Caco-2 (cell line): ENCODE results near the gene CHID1. TPM values are rescaled to one million over a fixed set of nuclear protein-coding genes. Genes with fewer than 3 reads are reported as not detected.

ENCODE experiments used
- BruUV-seq: library from RNA; stranded (reverse); fragments of 400-500 nt; replicated peaks from 2 replicates; lab custom pipeline; 2021; lab: Mats Ljungman, UMichigan
- CTCF ChIA-PET: fragments of 300-600 bp; sonication (Branson Sonifier 250); formaldehyde crosslinking; loops from one replicate; lab custom pipeline; 2022; ENCODE audit warnings: antibody characterized with exemption; lab: Charles Lee
- POLR2A ChIA-PET: fragments of 300-600 bp; sonication (Branson Sonifier 250); formaldehyde crosslinking; loops from one replicate; lab custom pipeline; 2022; ENCODE audit warnings: antibody characterized with exemption; lab: Charles Lee
- DNase-seq, 2 experiments: peaks; one replicate each; pipeline versions ENCODE4 v3.0.0 to v3.0.0-alpha.2; 2020 to 2022
- H3K27me3 ChIP-seq: replicated peaks from 2 replicates; pipeline ENCODE4 v1.6.0; 2011; ENCODE audit warnings: low read length; ENCODE audit not compliant: control insufficient read depth, insufficient read depth
- H3K36me3 ChIP-seq: 2 replicates; pipeline ENCODE4 v1.5.1; 2011; ENCODE audit warnings: low read length; ENCODE audit not compliant: control insufficient read depth, insufficient read depth
- H3K4me1 ChIP-seq: fragments of 250-450 bp; sonication (Bioruptor Pico); 2 replicates; pipeline ENCODE4 v1.5.1; 2020; ENCODE audit warnings: mild to moderate bottlenecking
- H3K4me3 ChIP-seq: 2 replicates; pipeline ENCODE4 v1.5.1; 2011; ENCODE audit warnings: low read depth, mild to moderate bottlenecking, control low read depth, low read length
- H3K9me3 ChIP-seq: fragments of 250-450 bp; sonication (Bioruptor Pico); 2 replicates; pipeline ENCODE4 v1.5.1; 2020; ENCODE audit warnings: mild to moderate bottlenecking, moderate library complexity
- H3K27ac Mint-ChIP-seq: one replicate; pipeline ENCODE4 v1.8.0; 2022; ENCODE audit warnings: mixed read lengths; ENCODE audit not compliant: unreplicated experiment
- H3K27me3 Mint-ChIP-seq: one replicate; pipeline ENCODE4 v1.8.0; 2022; ENCODE audit warnings: mixed read lengths; ENCODE audit not compliant: insufficient read depth, unreplicated experiment
- H3K36me3 Mint-ChIP-seq: one replicate; pipeline ENCODE4 v1.8.0; 2022; ENCODE audit warnings: mild to moderate bottlenecking, mixed read lengths; ENCODE audit not compliant: insufficient read depth, unreplicated experiment
- H3K4me1 Mint-ChIP-seq: one replicate; pipeline ENCODE4 v1.8.0; 2022; ENCODE audit warnings: low read depth, mixed read lengths; ENCODE audit not compliant: unreplicated experiment
- H3K4me3 Mint-ChIP-seq: one replicate; pipeline ENCODE4 v1.8.0; 2022; ENCODE audit warnings: mild to moderate bottlenecking, moderate library complexity, mixed read lengths; ENCODE audit not compliant: unreplicated experiment
- H3K9me3 Mint-ChIP-seq: one replicate; pipeline ENCODE4 v1.8.0; 2022; ENCODE audit warnings: mixed read lengths; ENCODE audit not compliant: unreplicated experiment
- intact Hi-C: fragments of 100-400 bp; cut with micrococcal nuclease; formaldehyde crosslinking; loops from one replicate; pipeline ENCODE4 v1.10.0; 2022; ENCODE audit not compliant: unreplicated experiment
- total RNA-seq: library from RNA; stranded (reverse); gene quantifications from 2 replicates; pipeline ENCODE4 v1.2.3, GENCODE V29; 2022
- TF ChIP-seq, protein P1 (sequence below), 2 experiments: fragments of 200-600 bp in 1 of 2; IDR thresholded peaks; 1 replicate in 1 of 2; 2 replicates in 1 of 2; pipeline versions ENCODE4 v1.5.1 to v1.8.0; 2011 to 2022; ENCODE audit warnings: antibody characterized with exemption in 1 of 2, control low read depth in 1 of 2, inconsistent platforms in 1 of 2, low read depth in 1 of 2, low read length in 1 of 2, mild to moderate bottlenecking in 1 of 2, moderate library complexity in 1 of 2; ENCODE audit not compliant: insufficient read depth in 1 of 2, severe bottlenecking in 1 of 2, unreplicated experiment in 1 of 2

CHID1 gene
- total RNA-seq, 1 experiment from 2014 or later, result 180 TPM

DNA sequence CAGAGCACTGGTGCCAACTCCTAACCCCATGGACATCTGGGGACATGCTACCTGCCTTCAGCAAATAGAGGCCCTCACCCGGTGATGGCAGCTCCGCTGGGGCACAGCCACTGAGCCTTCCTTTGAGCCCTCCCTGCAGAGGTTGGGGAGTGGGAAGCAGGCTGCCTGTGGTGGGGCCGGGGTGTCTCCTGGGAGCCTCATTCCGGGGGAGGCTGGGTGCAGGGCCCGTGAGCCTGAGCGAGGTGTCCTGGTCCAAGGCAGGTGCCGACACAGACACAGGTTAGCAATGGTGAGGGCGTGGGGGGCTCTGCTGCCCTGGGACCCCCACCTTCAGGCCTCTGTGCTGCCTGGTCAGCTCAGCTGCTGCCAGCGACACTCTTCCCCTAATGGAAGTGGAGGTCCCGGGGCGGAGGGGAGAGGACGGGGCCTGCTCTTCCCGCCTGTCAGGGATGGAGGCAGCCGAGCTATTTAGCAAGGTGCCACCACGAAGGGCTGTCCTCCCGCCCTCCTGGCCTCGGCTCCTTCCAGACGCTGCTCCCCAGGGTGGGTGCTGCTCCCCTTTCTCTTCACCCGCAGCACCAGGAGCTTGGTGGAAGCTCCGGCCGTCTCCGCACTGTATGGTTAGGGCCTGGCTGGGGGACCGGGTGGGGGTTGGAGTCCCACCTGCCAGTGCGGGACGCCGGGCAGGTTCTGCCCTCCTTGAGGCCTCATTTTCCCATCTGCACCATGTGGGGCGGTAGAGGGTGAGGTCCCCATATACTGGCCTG is 56.7 kb downstream of the CHID1 start:
- H3K4me1 Mint-ChIP-seq, result no peaks in the 10 kb centered on the region
- DNase-seq, result no peak
- H3K27ac Mint-ChIP-seq, result no peak overlapping the region
- no peaks in the 10 kb centered on the region for H3K9me3 Mint-ChIP-seq
- TF ChIP-seq, protein P1, sequence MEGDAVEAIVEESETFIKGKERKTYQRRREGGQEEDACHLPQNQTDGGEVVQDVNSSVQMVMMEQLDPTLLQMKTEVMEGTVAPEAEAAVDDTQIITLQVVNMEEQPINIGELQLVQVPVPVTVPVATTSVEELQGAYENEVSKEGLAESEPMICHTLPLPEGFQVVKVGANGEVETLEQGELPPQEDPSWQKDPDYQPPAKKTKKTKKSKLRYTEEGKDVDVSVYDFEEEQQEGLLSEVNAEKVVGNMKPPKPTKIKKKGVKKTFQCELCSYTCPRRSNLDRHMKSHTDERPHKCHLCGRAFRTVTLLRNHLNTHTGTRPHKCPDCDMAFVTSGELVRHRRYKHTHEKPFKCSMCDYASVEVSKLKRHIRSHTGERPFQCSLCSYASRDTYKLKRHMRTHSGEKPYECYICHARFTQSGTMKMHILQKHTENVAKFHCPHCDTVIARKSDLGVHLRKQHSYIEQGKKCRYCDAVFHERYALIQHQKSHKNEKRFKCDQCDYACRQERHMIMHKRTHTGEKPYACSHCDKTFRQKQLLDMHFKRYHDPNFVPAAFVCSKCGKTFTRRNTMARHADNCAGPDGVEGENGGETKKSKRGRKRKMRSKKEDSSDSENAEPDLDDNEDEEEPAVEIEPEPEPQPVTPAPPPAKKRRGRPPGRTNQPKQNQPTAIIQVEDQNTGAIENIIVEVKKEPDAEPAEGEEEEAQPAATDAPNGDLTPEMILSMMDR (IDR thresholded peaks at IDR 0.05; ENCODE audit: insufficient read depth in 1 of 2, low read depth in 1 of 2, low read length in 1 of 2, severe bottlenecking in 1 of 2, unreplicated experiment in 1 of 2), result no peak
- Histone ChIP-seq H3K4me1 (peaks cover 17% of the 10 kb centered on the region), H3K9me3 (no peaks in the 10 kb centered on the region), H3K4me3 (no peak overlapping the region), H3K27me3 (no peaks in the 10 kb centered on the region), H3K36me3 (no peaks in the 10 kb centered on the region)
- intact Hi-C loops, result no loop called here
- POLR2A ChIA-PET, result no interaction called here
- peaks cover 57% of the 10 kb centered on the region for H3K36me3 Mint-ChIP-seq
- H3K4me3 Mint-ChIP-seq, result no peak overlapping the region
- BruUV-seq, result no TSS peak
- no peaks in the 10 kb centered on the region for H3K27me3 Mint-ChIP-seq
- CTCF ChIA-PET, result no interaction called here

DNA sequence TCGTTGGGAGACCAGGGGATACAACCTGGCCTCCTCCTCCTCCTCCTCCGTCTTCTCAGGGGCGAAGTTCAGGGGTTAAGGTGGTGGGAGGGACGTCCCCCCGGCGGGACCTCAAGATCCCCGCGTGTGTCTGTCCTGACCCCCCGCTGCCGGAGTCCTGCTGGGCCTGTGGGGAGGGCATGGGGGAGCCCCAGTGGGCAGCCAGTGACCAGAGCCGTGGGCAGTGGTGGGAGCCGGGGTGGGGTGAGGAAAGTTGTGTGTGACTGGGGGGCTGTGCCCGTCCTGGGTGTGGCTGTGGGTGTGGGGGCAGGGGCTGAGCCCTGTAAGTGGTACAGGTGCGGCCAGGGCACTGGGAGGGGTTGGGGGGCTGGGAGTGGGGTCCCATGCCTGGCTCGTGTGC is 57.8 kb downstream of the CHID1 start:
- intact Hi-C loops, result no loop called here
- no peaks in the 10 kb centered on the region for H3K9me3 ChIP-seq
- DNase-seq, result no peak
- BruUV-seq, result no TSS peak
- Mint-ChIP-seq H3K9me3 (no peaks in the 10 kb centered on the region), H3K4me3 (peak overlapping the region; percentile 5), H3K27me3 (no peaks in the 10 kb centered on the region), H3K36me3 (peaks cover 64% of the 10 kb centered on the region), H3K27ac (no peak overlapping the region), H3K4me1 (no peaks in the 10 kb centered on the region)
- TF ChIP-seq, protein P1 (IDR thresholded peaks at IDR 0.05; ENCODE audit: insufficient read depth in 1 of 2, low read depth in 1 of 2, low read length in 1 of 2, severe bottlenecking in 1 of 2, unreplicated experiment in 1 of 2), result no peak
- ChIA-PET POLR2A (no interaction called here), CTCF (interaction anchor here (0.7 kb wide), 1 partner anchor 247 kb away, joined by 4 read pairs; no protein-coding TSS in a partner anchor)
- no peak overlapping the region for H3K4me3 ChIP-seq
- H3K36me3 ChIP-seq, result no peaks in the 10 kb centered on the region
- H3K4me1 ChIP-seq, result peaks cover 28% of the 10 kb centered on the region
- H3K27me3 ChIP-seq, result no peaks in the 10 kb centered on the region

DNA sequence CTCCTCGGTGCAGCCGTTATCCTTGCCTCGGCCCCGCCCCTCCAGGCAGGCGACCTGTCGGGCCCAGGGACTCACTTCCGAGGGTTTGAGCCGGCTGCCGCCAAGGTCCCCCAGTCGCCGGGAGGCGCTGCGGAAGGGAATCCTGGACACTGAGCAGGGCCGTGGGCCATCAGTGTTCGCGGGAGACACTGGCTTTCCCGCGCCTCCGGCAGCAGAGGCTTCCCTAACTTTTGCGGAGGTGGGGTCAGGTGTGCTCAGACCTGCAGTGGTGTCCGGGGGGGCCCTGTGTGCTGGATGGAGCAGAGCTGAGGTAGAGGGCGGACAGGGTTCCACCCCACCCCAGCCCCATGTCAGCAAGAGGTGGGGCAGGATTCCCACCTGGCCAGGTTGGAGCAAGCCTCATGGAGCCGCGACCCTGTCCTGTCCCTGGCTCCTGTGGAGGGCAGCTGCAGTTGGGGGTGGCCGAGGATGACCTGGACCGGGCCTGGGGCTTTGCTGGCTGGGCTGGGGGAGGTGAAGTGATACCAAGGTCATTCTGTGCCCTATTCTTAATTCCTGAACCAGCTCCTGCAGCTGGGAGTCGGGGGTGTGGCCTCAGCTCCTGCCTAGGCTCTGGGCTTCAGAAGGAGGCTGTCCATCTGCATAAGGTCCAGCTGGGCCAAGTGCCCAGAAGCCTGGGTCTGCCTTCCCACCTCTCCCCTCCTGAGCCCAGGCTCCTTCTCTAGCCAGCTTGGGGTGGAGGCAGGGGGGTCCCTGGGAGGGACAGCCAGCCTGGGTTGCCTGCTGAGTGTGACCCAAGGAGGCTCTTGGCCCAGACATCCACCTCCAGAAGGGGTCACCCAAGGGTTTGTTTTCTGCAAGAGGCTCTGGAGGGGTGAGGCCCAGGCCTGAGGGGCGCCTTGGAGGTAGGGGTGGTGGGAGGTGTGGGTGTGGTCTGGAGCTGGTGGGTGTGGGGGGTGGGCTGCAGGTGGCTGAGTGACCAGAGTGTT is 59.5 kb downstream of the CHID1 start:
- TF ChIP-seq, protein P1 (IDR thresholded peaks at IDR 0.05; ENCODE audit: insufficient read depth in 1 of 2, low read depth in 1 of 2, low read length in 1 of 2, severe bottlenecking in 1 of 2, unreplicated experiment in 1 of 2), result peak; percentile 18 to 20
- no TSS peak for BruUV-seq
- no peaks in the 10 kb centered on the region for H3K27me3 Mint-ChIP-seq
- intact Hi-C loops, result no loop called here
- Histone ChIP-seq H3K27me3 (no peaks in the 10 kb centered on the region), H3K9me3 (no peaks in the 10 kb centered on the region), H3K4me1 (peaks cover 28% of the 10 kb centered on the region), H3K36me3 (no peaks in the 10 kb centered on the region), H3K4me3 (peak overlapping the region; percentile 56)
- H3K27ac Mint-ChIP-seq, result no peak overlapping the region
- H3K36me3 Mint-ChIP-seq, result peaks cover 53% of the 10 kb centered on the region
- DNase-seq, result peak in 1 of 2 experiments; percentile 56
- H3K4me3 Mint-ChIP-seq, result peak overlapping the region; percentile 77
- ChIA-PET POLR2A (interaction anchor here (0.6 kb wide), 1 partner anchor 180 kb away, joined by 3 read pairs; no protein-coding TSS in a partner anchor), CTCF (interaction anchor here (0.7 to 0.8 kb wide), 2 partner anchors 47 to 201 kb away, joined by 3 read pairs; no protein-coding TSS in a partner anchor)
- H3K4me1 Mint-ChIP-seq, result no peaks in the 10 kb centered on the region
- no peaks in the 10 kb centered on the region for H3K9me3 Mint-ChIP-seq
